HFFc6 (cell line): ENCODE measurements around the gene RXRG. TPM values are rescaled to one million over a fixed set of nuclear protein-coding genes. Genes with fewer than 3 reads are reported as not detected.

Experiments used
- DNase-seq: peaks from one replicate; pipeline ENCODE4 v3.0.0-alpha.2; 2018
- H3K27ac Mint-ChIP-seq: 2 replicates; pipeline ENCODE4 v1.8.0; 2020; ENCODE audit warnings: mild to moderate bottlenecking, mixed read lengths
- H3K27me3 Mint-ChIP-seq: 2 replicates; pipeline ENCODE4 v1.8.0; 2021; ENCODE audit warnings: mild to moderate bottlenecking, moderate library complexity, mixed read lengths; ENCODE audit not compliant: insufficient read depth
- H3K36me3 Mint-ChIP-seq: 2 replicates; pipeline ENCODE4 v1.8.0; 2021; ENCODE audit warnings: low read depth, mixed read lengths
- H3K4me1 Mint-ChIP-seq: 2 replicates; pipeline ENCODE4 v1.8.0; 2020; ENCODE audit warnings: low read depth, mixed read lengths
- H3K4me3 Mint-ChIP-seq: 2 replicates; pipeline ENCODE4 v1.8.0; 2020; ENCODE audit warnings: mild to moderate bottlenecking, moderate library complexity, mixed read lengths
- H3K9me3 Mint-ChIP-seq: 2 replicates; pipeline ENCODE4 v1.8.0; 2020; ENCODE audit warnings: mild to moderate bottlenecking, mixed read lengths
- CTCF ChIP-seq: fragments of 200-600 bp; sonication (generic); IDR thresholded peaks from 2 replicates; pipeline ENCODE4 v1.5.0; 2021; ENCODE audit warnings: antibody characterized with exemption, mild to moderate bottlenecking
- long read RNA-seq: library from polyadenylated mRNA; unstranded; transcript quantifications from one replicate; pipeline ENCODE4 v2.0.0, GENCODE V29; 2019
- total RNA-seq, 6 experiments: library from RNA; stranded (reverse); fragmentation: NEBNext Ultra II Directional; extraction: Animal tissue kit (Norgen Biotek cat#: 25700); gene quantifications; 2 replicates in 1 of 6; 3 replicates in 5 of 6; pipeline ENCODE4 v1.2.3, GENCODE V29; 2021

The RXRG gene
- not detected for total RNA-seq
- long read RNA-seq: 0 reads

- Mint-ChIP-seq H3K36me3 (no peaks in the 10 kb centered on the region), H3K27me3 (peaks cover 8% of the 10 kb centered on the region), H3K9me3 (no peaks in the 10 kb centered on the region), H3K4me1 (no peaks in the 10 kb centered on the region), H3K27ac (no peak within 1 kb of the TSS), H3K4me3 (no peak within 1 kb of the TSS)
- TF ChIP-seq CTCF: no peak
- DNase-seq: no peak
Observed at GRCh38 chr1:165444897-165445370, at the start of gene RXRG. RXRG (minus strand) TSS chr1:165445126; CDS start chr1:165444893, 233 bp downstream.

GRCh38 chr1:165492845-165493373 is 48.0 kb upstream of the RXRG start:
- TF ChIP-seq CTCF: no peak
- Mint-ChIP-seq H3K9me3 (no peaks in the 10 kb centered on the region), H3K36me3 (no peaks in the 10 kb centered on the region), H3K4me3 (no peak overlapping the region), H3K27me3 (peaks cover 6% of the 10 kb centered on the region; the same call in 1 of the 2 replicates), H3K4me1 (no peaks in the 10 kb centered on the region), H3K27ac (no peak overlapping the region)
- no peak for DNase-seq

GRCh38 chr1:165490175-165490574 is 45.2 kb upstream of the RXRG start:
- Mint-ChIP-seq H3K9me3 (no peaks in the 10 kb centered on the region), H3K27ac (no peak overlapping the region), H3K27me3 (peaks cover 6% of the 10 kb centered on the region; the same call in 1 of the 2 replicates), H3K4me3 (no peak overlapping the region), H3K4me1 (no peaks in the 10 kb centered on the region), H3K36me3 (no peaks in the 10 kb centered on the region)
- DNase-seq: no peak
- no peak for TF ChIP-seq CTCF

- no peak for DNase-seq
- no peaks in the 10 kb centered on the region for H3K4me1 Mint-ChIP-seq
- no peak for TF ChIP-seq CTCF
- peaks cover 11% of the 10 kb centered on the region; the same call in 1 of the 2 replicates for H3K27me3 Mint-ChIP-seq
- H3K36me3 Mint-ChIP-seq: no peaks in the 10 kb centered on the region
- no peak overlapping the region for H3K27ac Mint-ChIP-seq
- no peaks in the 10 kb centered on the region for H3K9me3 Mint-ChIP-seq
- H3K4me3 Mint-ChIP-seq: no peak overlapping the region
Observed at GRCh38 chr1:165487921-165488320, 43.0 kb upstream of the RXRG start.

- peaks cover 13% of the 10 kb centered on the region; the same call in 1 of the 2 replicates for H3K27me3 Mint-ChIP-seq
- TF ChIP-seq CTCF: no peak
Observed at GRCh38 chr1:165486663-165487062, 41.7 kb upstream of the RXRG start.

More at GRCh38 chr1:165486663-165487062, 41.7 kb upstream of the RXRG start:
- Mint-ChIP-seq H3K36me3 (no peaks in the 10 kb centered on the region), H3K4me1 (peaks cover 10% of the 10 kb centered on the region), H3K9me3 (no peaks in the 10 kb centered on the region), H3K4me3 (no peak overlapping the region), H3K27ac (no peak overlapping the region)
- no peak for DNase-seq
